MM.1S (cell line): Measurements from ENCODE around the gene VSTM5.

ENCODE experiments used
- DNase-seq: peaks from one replicate; pipeline ENCODE4 v3.0.0-alpha.2; 2015
- H2AFZ ChIP-seq: fragments of 300-600 bp; sonication (generic); 2 replicates; pipeline ENCODE4 v1.6.0; 2016; ENCODE audit warnings: antibody characterized with exemption, low read length
- H3F3A ChIP-seq: fragments of 300-600 bp; sonication (generic); 2 replicates; pipeline ENCODE4 v1.6.1; 2016; ENCODE audit warnings: mild to moderate bottlenecking, antibody characterized with exemption, low read length, moderate library complexity, mixed read lengths; ENCODE audit not compliant: insufficient read depth
- H3K27ac ChIP-seq: fragments of 300-600 bp; sonication (generic); 2 replicates; pipeline ENCODE4 v1.5.1; 2016; ENCODE audit warnings: mild to moderate bottlenecking, low read length
- H3K27me3 ChIP-seq: fragments of 300-600 bp; sonication (generic); replicated peaks from 2 replicates; pipeline ENCODE4 v1.6.0; 2016; ENCODE audit warnings: low read length; ENCODE audit not compliant: insufficient read depth
- H3K36me3 ChIP-seq: fragments of 300-600 bp; sonication (generic); replicated peaks from 2 replicates; pipeline ENCODE4 v1.6.1; 2016; ENCODE audit warnings: mild to moderate bottlenecking, low read length, mixed read lengths; ENCODE audit not compliant: insufficient read depth
- H3K4me1 ChIP-seq: fragments of 300-600 bp; sonication (generic); 2 replicates; pipeline ENCODE4 v1.6.1; 2016; ENCODE audit warnings: low read length, mixed read lengths
- H3K4me2 ChIP-seq: fragments of 300-600 bp; sonication (generic); 2 replicates; pipeline ENCODE4 v1.6.0; 2016; ENCODE audit warnings: low read depth, low read length
- H3K4me3 ChIP-seq: fragments of 300-600 bp; sonication (generic); 2 replicates; pipeline ENCODE4 v1.5.1; 2016; ENCODE audit warnings: low read length, mixed read lengths
- H3K79me2 ChIP-seq: fragments of 300-600 bp; sonication (generic); 2 replicates; pipeline ENCODE4 v1.6.1; 2016; ENCODE audit warnings: mixed run types, low read length, mixed read lengths
- H3K9ac ChIP-seq: fragments of 300-600 bp; sonication (generic); 2 replicates; pipeline ENCODE4 v1.6.1; 2016; ENCODE audit warnings: low read length, mixed read lengths
- H3K9me2 ChIP-seq: fragments of 300-600 bp; sonication (generic); replicated peaks from 2 replicates; pipeline ENCODE4 v1.6.1; 2016; ENCODE audit warnings: mild to moderate bottlenecking, low read length, mixed read lengths; ENCODE audit not compliant: insufficient read depth
- H3K9me3 ChIP-seq: fragments of 300-600 bp; sonication (generic); replicated peaks from 2 replicates; pipeline ENCODE4 v1.6.1; 2016; ENCODE audit warnings: mild to moderate bottlenecking, low read length, mixed read lengths; ENCODE audit not compliant: insufficient read depth
- H4K20me1 ChIP-seq: fragments of 300-600 bp; sonication (generic); 2 replicates; pipeline ENCODE4 v1.6.1; 2016; ENCODE audit warnings: mild to moderate bottlenecking, low read length, moderate library complexity, mixed read lengths; ENCODE audit not compliant: insufficient read depth
- CTCF ChIP-seq: fragments of 300-600 bp; sonication (generic); IDR thresholded peaks from 2 replicates; pipeline ENCODE4 v1.5.1; 2016; ENCODE audit warnings: antibody characterized with exemption, low read length, mixed read lengths
- EZH2 ChIP-seq: fragments of 300-600 bp; sonication (generic); optimal IDR thresholded peaks from 2 replicates; pipeline ENCODE3; 2017; ENCODE audit warnings: low read depth, mild to moderate bottlenecking, antibody characterized with exemption, low read length, mixed read lengths
- EZH2phosphoT487 ChIP-seq: fragments of 300-600 bp; sonication (generic); IDR thresholded peaks from 2 replicates; pipeline ENCODE4 v1.6.1; 2018; ENCODE audit warnings: antibody characterized with exemption, low read length

Gene VSTM5

GRCh38 chr11:93827363-93827762 is 23.1 kb downstream of the VSTM5 start:
- H3K79me2 ChIP-seq = no peaks in the 10 kb centered on the region
- DNase-seq = no peak
- no peak overlapping the region for H3K9ac ChIP-seq
- H3K36me3 ChIP-seq = no peaks in the 10 kb centered on the region
- H3K4me2 ChIP-seq = no peak overlapping the region
- TF ChIP-seq EZH2phosphoT487 = no peak
- H3K4me1 ChIP-seq = no peaks in the 10 kb centered on the region
- no peaks in the 10 kb centered on the region for H3K27me3 ChIP-seq
- no peaks in the 10 kb centered on the region for H3K9me3 ChIP-seq
- no peak overlapping the region for H3K4me3 ChIP-seq
- H3K27ac ChIP-seq = no peak overlapping the region
- H3F3A ChIP-seq = no peaks in the 10 kb centered on the region
- H2AFZ ChIP-seq = no peak overlapping the region
- no peaks in the 10 kb centered on the region for H4K20me1 ChIP-seq
- H3K9me2 ChIP-seq = no peaks in the 10 kb centered on the region

GRCh38 chr11:93823210-93823609 is 27.2 kb downstream of the VSTM5 start:
- Histone ChIP-seq H3K9ac (no peak overlapping the region), H3K27ac (no peak overlapping the region), H3K27me3 (no peaks in the 10 kb centered on the region), H3K4me3 (no peak overlapping the region), H3F3A (no peaks in the 10 kb centered on the region), H3K9me3 (no peaks in the 10 kb centered on the region), H3K4me1 (no peaks in the 10 kb centered on the region), H3K79me2 (no peaks in the 10 kb centered on the region), H4K20me1 (no peaks in the 10 kb centered on the region), H3K36me3 (no peaks in the 10 kb centered on the region), H3K4me2 (no peak overlapping the region), H3K9me2 (no peaks in the 10 kb centered on the region), H2AFZ (no peak overlapping the region)
- DNase-seq = no peak
- TF ChIP-seq EZH2phosphoT487 (no peak), CTCF (no peak), EZH2 (no peak)

- no peak for TF ChIP-seq EZH2phosphoT487
- no peak for TF ChIP-seq CTCF
- no peak for TF ChIP-seq EZH2
- Histone ChIP-seq H3K9me2 (no peaks in the 10 kb centered on the region), H3K36me3 (no peaks in the 10 kb centered on the region), H3K4me1 (no peaks in the 10 kb centered on the region), H2AFZ (no peak overlapping the region), H3K27ac (no peak overlapping the region), H3K27me3 (no peaks in the 10 kb centered on the region), H3K4me3 (no peak overlapping the region), H3K79me2 (no peaks in the 10 kb centered on the region), H3K9me3 (no peaks in the 10 kb centered on the region), H4K20me1 (no peaks in the 10 kb centered on the region), H3K9ac (no peak overlapping the region), H3F3A (no peaks in the 10 kb centered on the region), H3K4me2 (no peak overlapping the region)
- DNase-seq = no peak
Measured at GRCh38 chr11:93822359-93822758, 28.1 kb downstream of the VSTM5 start.

GRCh38 chr11:93821617-93822016 is 28.8 kb downstream of the VSTM5 start:
- Histone ChIP-seq H3K4me2 (no peak overlapping the region), H3K9me3 (no peaks in the 10 kb centered on the region), H2AFZ (no peak overlapping the region), H3K4me1 (no peaks in the 10 kb centered on the region), H3K9me2 (no peaks in the 10 kb centered on the region), H4K20me1 (no peaks in the 10 kb centered on the region), H3F3A (no peaks in the 10 kb centered on the region), H3K4me3 (no peak overlapping the region), H3K27me3 (no peaks in the 10 kb centered on the region), H3K79me2 (no peaks in the 10 kb centered on the region), H3K36me3 (no peaks in the 10 kb centered on the region), H3K27ac (no peak overlapping the region), H3K9ac (no peak overlapping the region)
- DNase-seq = no peak
- no peak for TF ChIP-seq EZH2
- no peak for TF ChIP-seq EZH2phosphoT487
- TF ChIP-seq CTCF = no peak
